ENCODE measurements around the gene PDAP1.
A peak's percentile ranks its signal among the peaks of the same experiment; 100 is the strongest.

Gene PDAP1

DNA sequence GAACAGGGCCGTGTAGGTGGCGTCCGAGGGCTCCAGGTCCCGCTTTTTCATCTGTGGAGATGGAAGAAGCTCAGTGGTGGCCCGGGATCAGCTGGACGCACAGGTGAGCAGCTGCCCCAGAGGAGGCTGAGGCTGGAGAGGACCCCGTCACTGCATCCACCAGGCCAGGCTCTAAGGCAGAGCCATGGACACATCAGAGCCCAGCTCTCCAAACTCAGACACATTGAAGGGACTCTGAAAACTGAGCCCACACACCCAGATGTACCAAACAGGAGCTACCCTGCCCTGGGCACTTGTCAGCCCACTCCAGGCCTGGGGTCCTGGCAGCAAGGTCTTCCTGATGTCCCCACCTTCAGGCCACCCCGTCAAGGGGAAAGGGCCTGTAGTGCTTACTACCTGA is 21.4 kb upstream of the PDAP1 start:
- TF ChIP-seq, protein P1, sequence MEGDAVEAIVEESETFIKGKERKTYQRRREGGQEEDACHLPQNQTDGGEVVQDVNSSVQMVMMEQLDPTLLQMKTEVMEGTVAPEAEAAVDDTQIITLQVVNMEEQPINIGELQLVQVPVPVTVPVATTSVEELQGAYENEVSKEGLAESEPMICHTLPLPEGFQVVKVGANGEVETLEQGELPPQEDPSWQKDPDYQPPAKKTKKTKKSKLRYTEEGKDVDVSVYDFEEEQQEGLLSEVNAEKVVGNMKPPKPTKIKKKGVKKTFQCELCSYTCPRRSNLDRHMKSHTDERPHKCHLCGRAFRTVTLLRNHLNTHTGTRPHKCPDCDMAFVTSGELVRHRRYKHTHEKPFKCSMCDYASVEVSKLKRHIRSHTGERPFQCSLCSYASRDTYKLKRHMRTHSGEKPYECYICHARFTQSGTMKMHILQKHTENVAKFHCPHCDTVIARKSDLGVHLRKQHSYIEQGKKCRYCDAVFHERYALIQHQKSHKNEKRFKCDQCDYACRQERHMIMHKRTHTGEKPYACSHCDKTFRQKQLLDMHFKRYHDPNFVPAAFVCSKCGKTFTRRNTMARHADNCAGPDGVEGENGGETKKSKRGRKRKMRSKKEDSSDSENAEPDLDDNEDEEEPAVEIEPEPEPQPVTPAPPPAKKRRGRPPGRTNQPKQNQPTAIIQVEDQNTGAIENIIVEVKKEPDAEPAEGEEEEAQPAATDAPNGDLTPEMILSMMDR (IDR thresholded peaks at IDR 0.05): no peak
- peaks cover 18% of the 10 kb centered on the region for H3K4me1 Mint-ChIP-seq
- no peak for DNase-seq
- peaks cover 62% of the 10 kb centered on the region for H3K36me3 Mint-ChIP-seq (ENCODE audit: low read depth)
- H3K27ac Mint-ChIP-seq: no peak overlapping the region
- no peaks in the 10 kb centered on the region for H3K27me3 Mint-ChIP-seq (ENCODE audit: low read depth, poor library complexity)
- H3K9me3 Mint-ChIP-seq: no peaks in the 10 kb centered on the region
- H3K4me3 Mint-ChIP-seq: no peak overlapping the region

GRCh38 chr7:99428972-99429566 is 20.7 kb upstream of the PDAP1 start:
- Mint-ChIP-seq H3K4me1 (peaks cover 18% of the 10 kb centered on the region), H3K4me3 (no peak overlapping the region), H3K9me3 (no peaks in the 10 kb centered on the region), H3K36me3 (ENCODE audit: low read depth) (peaks cover 55% of the 10 kb centered on the region), H3K27me3 (ENCODE audit: low read depth, poor library complexity) (no peaks in the 10 kb centered on the region), H3K27ac (no peak overlapping the region)
- no peak for DNase-seq
- TF ChIP-seq, protein P1 (IDR thresholded peaks at IDR 0.05): no peak

DNA sequence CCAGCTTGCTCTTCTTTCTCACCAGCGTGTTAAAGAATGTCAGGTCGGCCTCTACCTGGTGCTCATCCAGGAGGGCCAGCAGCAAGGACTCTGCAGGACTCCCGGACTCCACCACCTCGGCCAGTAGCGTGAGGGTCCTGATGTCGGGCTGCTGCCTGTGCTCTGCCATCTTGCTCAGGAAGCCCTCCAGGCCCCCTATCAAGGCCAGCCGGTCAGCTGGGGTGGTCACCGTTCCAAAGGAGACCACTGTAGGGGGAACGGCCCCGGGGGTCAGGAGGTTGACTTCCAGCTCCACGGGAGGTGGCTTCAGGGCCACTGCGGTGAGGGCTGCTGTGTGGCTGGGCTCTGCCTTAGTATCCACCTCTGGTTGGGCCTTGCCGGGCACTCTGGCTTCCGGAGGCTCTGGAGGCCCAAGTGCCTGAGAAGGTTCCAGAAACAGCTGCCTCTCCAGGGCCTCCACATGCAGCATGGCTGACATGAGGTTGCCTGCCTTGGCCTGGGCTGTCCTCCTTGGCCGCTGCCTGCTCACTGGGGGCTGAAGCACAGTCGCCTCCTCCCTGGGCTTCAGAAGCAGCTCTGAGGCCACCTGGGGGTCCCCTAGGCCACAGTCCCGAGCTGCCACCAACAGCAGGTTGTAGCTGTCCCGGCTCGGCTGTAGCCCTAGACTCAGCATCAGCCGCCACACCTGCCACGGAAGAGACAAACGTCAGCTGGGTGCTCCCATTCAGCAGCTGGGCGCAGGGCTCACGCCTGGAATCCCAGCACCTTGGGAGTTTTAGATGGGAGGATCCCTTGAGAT is 16.7 kb upstream of the PDAP1 start:
- TF ChIP-seq, protein P1 (IDR thresholded peaks at IDR 0.05): no peak
- no peak for DNase-seq
- Mint-ChIP-seq H3K9me3 (no peaks in the 10 kb centered on the region), H3K36me3 (ENCODE audit: low read depth) (peaks cover 43% of the 10 kb centered on the region), H3K27ac (no peak overlapping the region), H3K27me3 (ENCODE audit: low read depth, poor library complexity) (no peaks in the 10 kb centered on the region), H3K4me3 (no peak overlapping the region), H3K4me1 (no peaks in the 10 kb centered on the region)

DNA sequence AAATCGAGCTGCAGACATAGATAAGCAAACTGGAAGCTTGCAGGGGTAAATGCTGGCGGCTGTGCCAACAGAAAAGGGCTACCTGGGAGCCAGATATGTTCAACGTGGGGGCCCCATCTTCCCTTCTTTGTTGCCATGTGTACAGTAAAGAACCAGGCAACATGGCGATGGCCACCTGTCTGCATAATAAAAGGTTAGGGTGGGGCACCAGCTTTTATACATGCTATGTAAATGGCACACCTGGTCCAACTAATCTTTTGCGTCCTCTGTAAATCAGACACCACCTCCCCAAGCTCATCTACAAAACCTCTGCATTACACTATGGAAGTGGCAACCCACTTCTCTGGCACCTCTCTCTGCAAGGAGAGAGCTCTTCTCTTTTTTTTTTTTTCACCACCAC is 14.2 kb upstream of the PDAP1 start:
- Mint-ChIP-seq H3K36me3 (ENCODE audit: low read depth) (peaks cover 31% of the 10 kb centered on the region), H3K27me3 (ENCODE audit: low read depth, poor library complexity) (no peaks in the 10 kb centered on the region), H3K4me3 (no peak overlapping the region), H3K4me1 (no peaks in the 10 kb centered on the region), H3K27ac (no peak overlapping the region), H3K9me3 (no peaks in the 10 kb centered on the region)
- no peak for DNase-seq
- TF ChIP-seq, protein P1 (IDR thresholded peaks at IDR 0.05): no peak

GRCh38 chr7:99422186-99422585 is 13.8 kb upstream of the PDAP1 start:
- H3K27ac Mint-ChIP-seq: peak overlapping the region; percentile 94
- H3K4me1 Mint-ChIP-seq: no peaks in the 10 kb centered on the region
- H3K27me3 Mint-ChIP-seq (ENCODE audit: low read depth, poor library complexity): no peaks in the 10 kb centered on the region
- DNase-seq: no peak
- TF ChIP-seq, protein P1 (IDR thresholded peaks at IDR 0.05): no peak
- H3K9me3 Mint-ChIP-seq: no peaks in the 10 kb centered on the region
- no peak overlapping the region for H3K4me3 Mint-ChIP-seq
- H3K36me3 Mint-ChIP-seq (ENCODE audit: low read depth): peaks cover 35% of the 10 kb centered on the region

DNA sequence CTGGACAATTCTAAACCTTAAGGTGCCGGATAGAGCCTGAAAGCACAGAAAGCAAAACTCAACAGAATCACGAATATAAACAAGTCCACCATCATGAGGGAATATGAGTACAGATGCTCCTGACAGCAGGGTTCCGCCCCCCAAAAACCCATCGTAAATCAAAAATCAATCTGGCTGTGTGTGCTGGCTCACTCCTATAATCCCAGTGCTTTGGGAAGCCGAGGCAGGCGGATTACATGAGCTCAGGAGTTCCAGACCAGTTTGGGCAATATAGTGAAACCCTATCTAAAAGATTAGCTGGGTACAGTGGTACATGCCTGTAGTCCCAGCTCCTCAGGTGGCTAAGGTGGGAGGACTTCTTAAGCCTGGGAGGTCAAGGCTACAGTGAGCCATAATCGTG is 12.6 kb upstream of the PDAP1 start:
- Mint-ChIP-seq H3K27ac (no peak overlapping the region), H3K9me3 (no peaks in the 10 kb centered on the region), H3K36me3 (ENCODE audit: low read depth) (peaks cover 44% of the 10 kb centered on the region), H3K4me3 (no peak overlapping the region), H3K27me3 (ENCODE audit: low read depth, poor library complexity) (no peaks in the 10 kb centered on the region), H3K4me1 (no peaks in the 10 kb centered on the region)
- no peak for DNase-seq
- TF ChIP-seq, protein P1 (IDR thresholded peaks at IDR 0.05): no peak
